GM21619 (cell line): ENCODE measurements around the gene MANEAL.

ENCODE experiments used
- ATAC-seq: cut with Tn5 transposase; IDR thresholded peaks from one replicate; pipeline ENCODE4 v1.9.1; 2021; ENCODE audit not compliant: unreplicated experiment

MANEAL gene

GRCh38 chr1:37782491-37782890 is 11.2 kb upstream of the MANEAL start:
- ATAC-seq: no peak

- ATAC-seq: no peak
Observed at GRCh38 chr1:37792943-37793686, 532 bp upstream of the MANEAL start.

- ATAC-seq: no peak
Observed at GRCh38 chr1:37794372-37795339, 1.0 kb downstream of the MANEAL start.

- ATAC-seq: no peak
Observed at GRCh38 chr1:37795340-37796125, 1.9 kb downstream of the MANEAL start.

GRCh38 chr1:37797750-37798345 is 4.2 kb downstream of the MANEAL start:
- ATAC-seq: no peak

- ATAC-seq: no peak
Observed at GRCh38 chr1:37802439-37802838, 8.8 kb downstream of the MANEAL start.

- no peak for ATAC-seq
Observed at GRCh38 chr1:37807220-37807554, 13.5 kb downstream of the MANEAL start.

- peak; percentile 88 for ATAC-seq
Observed at GRCh38 chr1:37807555-37808368, 14.1 kb downstream of the MANEAL start, which contains the start of the genes C1orf122 and YRDC. C1orf122 (plus strand) TSS chr1:37807790; CDS start chr1:37808405, 615 bp downstream. YRDC (minus strand) TSS chr1:37808208; CDS start chr1:37808180, 28 bp downstream.

- peak; percentile 30 for ATAC-seq
Observed at GRCh38 chr1:37808369-37809319, 15.0 kb downstream of the MANEAL start.

- ATAC-seq: no peak
Observed at GRCh38 chr1:37809942-37810341, 16.3 kb downstream of the MANEAL start.

- no peak for ATAC-seq
Observed at GRCh38 chr1:37811027-37811655, 17.5 kb downstream of the MANEAL start.

GRCh38 chr1:37813529-37814145 is 20.0 kb downstream of the MANEAL start:
- ATAC-seq: no peak

GRCh38 chr1:37814252-37814651 is 20.6 kb downstream of the MANEAL start:
- no peak for ATAC-seq

- ATAC-seq: no peak
Observed at GRCh38 chr1:37817481-37817880, 23.8 kb downstream of the MANEAL start.

- no peak for ATAC-seq
Observed at GRCh38 chr1:37821481-37821880, 27.8 kb downstream of the MANEAL start.

GRCh38 chr1:37822906-37823815 is 29.5 kb downstream of the MANEAL start:
- no peak for ATAC-seq

GRCh38 chr1:37824001-37824400 is 30.4 kb downstream of the MANEAL start:
- no peak for ATAC-seq
